IPS-18a (cell line): ENCODE measurements around the gene SLC2A2.

Experiments
- H3K27ac ChIP-seq: one replicate; pipeline ENCODE4 v1.5.1; 2013; ENCODE audit warnings: low read length
- H3K27me3 ChIP-seq: one replicate; pipeline ENCODE4 v1.6.1; 2013; ENCODE audit warnings: mild to moderate bottlenecking, low read length; ENCODE audit not compliant: control insufficient read depth, insufficient read depth
- H3K36me3 ChIP-seq: one replicate; pipeline ENCODE4 v1.6.1; 2013; ENCODE audit warnings: low read depth, low read length; ENCODE audit not compliant: control insufficient read depth
- H3K4me1 ChIP-seq: one replicate; pipeline ENCODE4 v1.6.1; 2013; ENCODE audit warnings: low read depth, low read length; ENCODE audit not compliant: control insufficient read depth
- H3K4me3 ChIP-seq: one replicate; pipeline ENCODE4 v1.5.1; 2013; ENCODE audit warnings: low read length
- H3K9ac ChIP-seq: one replicate; pipeline ENCODE4 v1.6.1; 2013; ENCODE audit warnings: mild to moderate bottlenecking, low read length, moderate library complexity
- H3K9me3 ChIP-seq: one replicate; pipeline ENCODE4 v1.6.1; 2013; ENCODE audit warnings: low read depth, low read length; ENCODE audit not compliant: control insufficient read depth

The SLC2A2 gene

GRCh38 chr3:171000281-171000680 is 26.2 kb downstream of the SLC2A2 start:
- Histone ChIP-seq H3K4me3 (no peak overlapping the region), H3K9me3 (no peaks in the 10 kb centered on the region), H3K36me3 (no peaks in the 10 kb centered on the region), H3K4me1 (no peaks in the 10 kb centered on the region), H3K27ac (no peak overlapping the region), H3K9ac (no peak overlapping the region), H3K27me3 (no peaks in the 10 kb centered on the region)

DNA sequence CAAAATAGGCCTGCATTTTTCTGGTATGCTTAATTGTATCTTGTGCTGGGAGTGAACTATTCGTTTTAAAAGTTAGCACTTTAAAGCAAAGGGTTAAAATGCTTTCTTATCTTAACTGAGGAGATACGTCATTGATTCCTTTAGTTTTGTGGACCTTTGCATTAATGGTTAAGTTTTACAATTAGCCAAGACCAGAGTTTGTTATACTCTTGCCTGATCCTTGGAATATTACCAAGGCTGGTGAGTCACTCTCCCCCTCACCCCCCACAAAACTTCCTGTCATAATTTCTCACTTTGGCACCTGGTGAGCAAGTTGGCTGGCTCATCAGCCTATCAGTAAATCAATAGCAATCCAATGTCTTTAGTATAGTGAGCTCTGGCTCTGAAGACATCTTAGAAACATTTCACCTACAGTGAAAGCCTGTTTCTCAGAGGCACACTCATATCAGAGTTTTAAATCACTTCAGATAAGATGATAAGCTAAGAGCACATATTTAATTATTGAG is 26.7 kb downstream of the SLC2A2 start:
- H3K4me3 ChIP-seq, result no peak overlapping the region
- no peaks in the 10 kb centered on the region for H3K27me3 ChIP-seq
- H3K9ac ChIP-seq, result no peak overlapping the region
- no peak overlapping the region for H3K27ac ChIP-seq
- no peaks in the 10 kb centered on the region for H3K9me3 ChIP-seq
- H3K36me3 ChIP-seq, result no peaks in the 10 kb centered on the region
- no peaks in the 10 kb centered on the region for H3K4me1 ChIP-seq

DNA sequence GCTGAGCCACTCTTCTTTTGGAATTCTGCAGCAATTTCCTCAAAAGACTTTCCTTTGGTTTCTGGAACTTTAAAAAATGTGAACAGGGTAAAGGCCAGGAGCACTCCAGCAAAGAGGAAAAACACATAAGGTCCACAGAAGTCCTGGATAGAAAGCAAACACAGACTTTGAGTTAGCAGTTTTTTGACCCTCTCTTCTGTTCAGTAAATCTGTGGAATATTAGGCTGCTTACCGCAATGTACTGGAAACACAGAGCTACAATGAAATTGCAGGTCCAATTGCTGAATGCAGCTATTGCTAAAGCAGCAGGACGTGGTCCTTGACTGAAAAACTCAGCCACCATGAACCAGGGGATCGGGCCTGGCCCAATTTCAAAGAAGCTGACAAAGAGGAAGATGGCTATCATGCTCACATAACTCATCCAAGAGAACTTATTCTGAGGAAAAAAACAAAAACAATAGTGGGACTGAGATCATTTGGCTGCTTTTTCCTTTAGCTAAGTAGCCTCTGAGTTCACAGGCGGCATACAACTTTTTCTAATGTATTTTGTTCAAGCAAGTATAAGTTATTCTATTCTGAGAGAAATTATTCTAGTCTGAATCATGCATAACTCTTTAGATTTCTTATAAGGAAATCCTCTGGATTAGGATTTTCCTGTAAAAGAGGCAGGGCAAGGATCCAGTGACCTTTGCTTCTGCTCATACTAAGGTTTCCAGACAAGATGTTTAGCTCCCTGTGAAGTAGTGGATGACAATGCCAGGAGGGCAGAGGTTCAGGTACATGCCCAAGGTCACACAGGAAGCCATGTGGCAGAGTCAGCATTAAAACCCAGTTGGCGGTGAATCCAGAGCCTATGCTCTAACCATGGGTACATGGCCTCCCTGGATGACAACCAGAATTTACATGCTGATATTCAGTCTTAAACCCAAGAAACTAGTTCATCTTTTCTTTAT is 28.3 kb downstream of the SLC2A2 start:
- Histone ChIP-seq H3K36me3 (no peaks in the 10 kb centered on the region), H3K9ac (no peak overlapping the region), H3K27me3 (no peaks in the 10 kb centered on the region), H3K9me3 (no peaks in the 10 kb centered on the region), H3K27ac (no peak overlapping the region), H3K4me3 (no peak overlapping the region), H3K4me1 (no peaks in the 10 kb centered on the region)

GRCh38 chr3:170992854-170993253 is 33.7 kb downstream of the SLC2A2 start:
- no peak overlapping the region for H3K4me3 ChIP-seq
- no peak overlapping the region for H3K9ac ChIP-seq
- H3K27ac ChIP-seq, result no peak overlapping the region
- H3K9me3 ChIP-seq, result no peaks in the 10 kb centered on the region
- no peaks in the 10 kb centered on the region for H3K27me3 ChIP-seq
- no peaks in the 10 kb centered on the region for H3K36me3 ChIP-seq
- no peaks in the 10 kb centered on the region for H3K4me1 ChIP-seq

DNA sequence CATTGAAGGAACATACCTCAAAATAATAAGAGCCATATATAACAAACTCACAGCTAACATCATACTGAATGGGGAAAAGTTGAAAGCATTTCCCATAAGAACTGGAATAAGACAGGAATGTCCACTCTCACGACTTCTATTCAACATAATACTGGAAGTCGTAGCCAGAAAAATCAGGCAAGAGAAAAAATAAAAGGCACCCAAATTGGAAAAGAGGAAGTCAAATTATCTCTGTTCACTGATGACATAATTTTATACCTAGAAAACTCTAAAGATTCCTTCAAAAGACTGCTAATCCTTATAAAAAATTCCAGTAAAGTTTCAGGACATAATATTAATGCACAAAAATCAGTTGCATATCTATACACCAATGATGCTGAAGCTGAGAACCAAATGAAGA is 34.9 kb downstream of the SLC2A2 start:
- Histone ChIP-seq H3K4me1 (no peaks in the 10 kb centered on the region), H3K9me3 (no peaks in the 10 kb centered on the region), H3K27ac (no peak overlapping the region), H3K36me3 (no peaks in the 10 kb centered on the region), H3K9ac (no peak overlapping the region), H3K4me3 (no peak overlapping the region), H3K27me3 (no peaks in the 10 kb centered on the region)

GRCh38 chr3:170989100-170989648 is 37.3 kb downstream of the SLC2A2 start:
- Histone ChIP-seq H3K27me3 (no peaks in the 10 kb centered on the region), H3K9ac (no peak overlapping the region), H3K36me3 (no peaks in the 10 kb centered on the region), H3K4me3 (no peak overlapping the region), H3K9me3 (no peaks in the 10 kb centered on the region), H3K4me1 (no peaks in the 10 kb centered on the region), H3K27ac (no peak overlapping the region)

DNA sequence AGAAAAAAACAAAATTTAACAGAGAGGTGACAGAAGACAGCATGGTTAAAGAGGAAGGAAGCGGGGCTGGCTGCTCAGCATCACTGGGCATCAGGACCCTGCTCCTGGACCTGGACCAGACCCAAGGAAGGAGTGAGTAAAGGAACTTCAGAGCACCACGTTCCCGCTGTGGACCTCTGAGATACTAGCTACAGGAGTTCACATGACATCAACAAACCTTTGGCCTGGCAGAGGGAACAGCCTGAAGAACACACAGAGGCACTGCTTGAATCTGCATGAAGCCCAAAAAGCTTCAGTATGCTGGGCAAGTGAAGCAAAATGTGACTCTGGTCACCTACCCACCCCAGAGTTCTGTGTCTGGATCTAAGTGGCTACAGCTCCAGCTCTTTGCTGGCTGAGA is 38.1 kb downstream of the SLC2A2 start:
- Histone ChIP-seq H3K36me3 (no peaks in the 10 kb centered on the region), H3K27me3 (no peaks in the 10 kb centered on the region), H3K27ac (no peak overlapping the region), H3K9ac (no peak overlapping the region), H3K4me1 (no peaks in the 10 kb centered on the region), H3K9me3 (no peaks in the 10 kb centered on the region), H3K4me3 (no peak overlapping the region)

- no peaks in the 10 kb centered on the region for H3K27me3 ChIP-seq
- H3K4me3 ChIP-seq, result no peak overlapping the region
- H3K9ac ChIP-seq, result no peak overlapping the region
- H3K4me1 ChIP-seq, result no peaks in the 10 kb centered on the region
- no peak overlapping the region for H3K27ac ChIP-seq
- no peaks in the 10 kb centered on the region for H3K36me3 ChIP-seq
- no peaks in the 10 kb centered on the region for H3K9me3 ChIP-seq
These were observed 41.2 kb downstream of the SLC2A2 start for GRCh38 chr3:170985304-170985703.

GRCh38 chr3:170982733-170983132 is 43.8 kb downstream of the SLC2A2 start:
- Histone ChIP-seq H3K9me3 (no peaks in the 10 kb centered on the region), H3K4me1 (peaks cover 5% of the 10 kb centered on the region), H3K36me3 (no peaks in the 10 kb centered on the region), H3K27me3 (no peaks in the 10 kb centered on the region), H3K27ac (no peak overlapping the region), H3K4me3 (no peak overlapping the region), H3K9ac (no peak overlapping the region)

- no peaks in the 10 kb centered on the region for H3K27me3 ChIP-seq
- H3K9me3 ChIP-seq, result no peaks in the 10 kb centered on the region
- H3K36me3 ChIP-seq, result no peaks in the 10 kb centered on the region
- peaks cover 5% of the 10 kb centered on the region for H3K4me1 ChIP-seq
- H3K9ac ChIP-seq, result no peak overlapping the region
- no peak overlapping the region for H3K27ac ChIP-seq
- H3K4me3 ChIP-seq, result no peak overlapping the region
These were observed 46.1 kb downstream of the SLC2A2 start for GRCh38 chr3:170980399-170980798.

DNA sequence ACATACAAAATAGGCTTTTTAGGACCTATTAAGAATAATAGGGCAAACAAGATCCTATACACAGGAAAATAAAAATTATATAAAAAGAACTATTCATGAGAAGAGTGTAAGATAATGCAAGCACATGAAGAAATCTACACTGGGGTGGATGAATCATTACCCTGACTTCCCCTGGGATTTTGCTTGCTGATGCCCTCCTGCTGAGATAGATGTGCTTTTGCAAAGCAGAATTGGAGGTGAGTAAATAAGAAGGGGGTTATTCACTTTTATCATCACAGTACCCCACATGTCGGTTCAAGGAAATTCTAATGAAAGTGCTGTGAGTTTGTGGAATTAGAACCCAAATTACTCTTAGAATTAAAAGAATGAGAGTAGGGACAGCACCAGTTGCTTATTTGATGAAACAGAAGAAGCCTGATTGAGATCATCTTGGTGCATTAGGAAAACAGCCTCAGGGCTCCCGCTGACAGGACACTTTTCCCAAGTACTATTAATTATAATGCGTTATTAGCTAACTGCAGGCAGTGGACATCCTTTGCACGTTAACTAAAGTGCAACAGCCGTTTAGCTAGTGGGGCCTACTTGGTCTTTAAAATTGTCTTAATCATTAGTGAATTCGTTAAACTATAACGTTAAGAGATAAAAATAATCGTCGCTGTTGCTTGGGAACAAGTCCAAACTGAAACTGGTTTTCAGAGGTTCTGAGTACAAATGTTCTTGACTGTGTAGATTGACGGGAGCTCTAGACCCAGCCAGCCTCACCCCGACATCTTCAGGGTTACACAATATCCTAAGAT is 48.4 kb downstream of the SLC2A2 start:
- no peaks in the 10 kb centered on the region for H3K27me3 ChIP-seq

More for the DNA sequence above, 48.4 kb downstream of the SLC2A2 start:
- H3K27ac ChIP-seq, result no peak overlapping the region
- no peak overlapping the region for H3K9ac ChIP-seq
- H3K4me3 ChIP-seq, result no peak overlapping the region
- no peaks in the 10 kb centered on the region for H3K36me3 ChIP-seq
- no peaks in the 10 kb centered on the region for H3K9me3 ChIP-seq
- H3K4me1 ChIP-seq, result peaks cover 5% of the 10 kb centered on the region
